ENCODE results near the gene VEGFD.
A peak's percentile ranks its signal among the peaks of the same experiment; 100 is the strongest.

Gene VEGFD

GRCh38 chrX:15299941-15300851 is 84.0 kb downstream of the VEGFD start:
- DNase-seq: peak; percentile 4

GRCh38 chrX:15298780-15299179 is 85.4 kb downstream of the VEGFD start:
- no peak for DNase-seq

- no peak for DNase-seq
Measured at GRCh38 chrX:15298201-15298600, 86.0 kb downstream of the VEGFD start.

All from fibroblast of skin of abdomen (primary cell).